PC-3 (cell line): ENCODE data around the gene PSTK. TPM values are rescaled to one million over a fixed set of nuclear protein-coding genes. Genes with fewer than 3 reads are reported as not detected.

ENCODE experiments used
- ATAC-seq: fragments of 200-7000 bp; cut with Tn5 transposase; 2 replicates; pipeline ENCODE4 v1.9.1; 2020; ENCODE audit warnings: mild to moderate bottlenecking, moderate library complexity
- BruUV-seq: library from RNA; stranded (reverse); fragments of 400-500 nt; replicated peaks from 2 replicates; lab custom pipeline; 2021; lab: Mats Ljungman, UMichigan
- CTCF ChIA-PET: fragments of 300-600 bp; sonication (Branson Sonifier 250); formaldehyde crosslinking; loops from one replicate; lab custom pipeline; 2022; ENCODE audit warnings: antibody characterized with exemption; lab: Charles Lee
- POLR2A ChIA-PET: fragments of 300-600 bp; sonication (Branson Sonifier 250); formaldehyde crosslinking; loops from one replicate; lab custom pipeline; 2022; ENCODE audit warnings: antibody characterized with exemption; ENCODE audit not compliant: unreplicated experiment; lab: Charles Lee
- DNase-seq: peaks from one replicate; pipeline ENCODE4 v3.0.0-alpha.2; 2015
- H2AFZ ChIP-seq: fragments of 300-600 bp; sonication (generic); 2 replicates; pipeline ENCODE4 v1.6.0; 2016; ENCODE audit warnings: antibody characterized with exemption, low read length
- H3F3A ChIP-seq: fragments of 300-600 bp; sonication (generic); one replicate; pipeline ENCODE4 v1.6.0; 2017; ENCODE audit warnings: antibody characterized with exemption, low read length, control low read depth, mild to moderate bottlenecking; ENCODE audit not compliant: unreplicated experiment
- H3K27ac ChIP-seq: fragments of 300-600 bp; sonication (generic); 2 replicates; pipeline ENCODE4 v1.5.1; 2016; ENCODE audit warnings: mild to moderate bottlenecking, low read length
- H3K27me3 ChIP-seq: fragments of 300-600 bp; sonication (generic); 2 replicates; pipeline ENCODE4 v1.6.1; 2016; ENCODE audit warnings: low read length, mixed read lengths
- H3K36me3 ChIP-seq: fragments of 300-600 bp; sonication (generic); 2 replicates; pipeline ENCODE4 v1.6.1; 2016; ENCODE audit warnings: low read depth, mixed run types, low read length, mixed read lengths
- H3K4me1 ChIP-seq: fragments of 300-600 bp; sonication (generic); 2 replicates; pipeline ENCODE4 v1.5.1; 2016; ENCODE audit warnings: low read length; ENCODE audit not compliant: insufficient read depth
- H3K4me2 ChIP-seq: fragments of 300-600 bp; sonication (generic); 2 replicates; pipeline ENCODE4 v1.6.0; 2016; ENCODE audit warnings: low read length
- H3K4me3 ChIP-seq: fragments of 300-600 bp; sonication (generic); 2 replicates; pipeline ENCODE4 v1.5.1; 2016; ENCODE audit warnings: mild to moderate bottlenecking, low read length, mixed read lengths
- H3K79me2 ChIP-seq: fragments of 300-600 bp; sonication (generic); 2 replicates; pipeline ENCODE4 v1.6.1; 2017; ENCODE audit warnings: low read length, mixed read lengths
- H3K9ac ChIP-seq: fragments of 300-600 bp; sonication (generic); 2 replicates; pipeline ENCODE4 v1.6.0; 2016; ENCODE audit warnings: mild to moderate bottlenecking, low read length
- H3K9me2 ChIP-seq: fragments of 300-600 bp; sonication (generic); replicated peaks from 2 replicates; pipeline ENCODE4 v1.6.1; 2016; ENCODE audit warnings: mixed run types, low read length, mixed read lengths
- H3K9me3 ChIP-seq: fragments of 300-600 bp; sonication (generic); 2 replicates; pipeline ENCODE4 v1.6.1; 2016; ENCODE audit warnings: low read length, mixed read lengths
- H4K20me1 ChIP-seq: fragments of 300-600 bp; sonication (generic); 2 replicates; pipeline ENCODE4 v1.6.1; 2016; ENCODE audit warnings: low read length, mixed read lengths
- CTCF ChIP-seq: fragments of 300-600 bp; sonication (generic); conservative IDR thresholded peaks from 2 replicates; pipeline ENCODE4 v1.5.1; 2017; ENCODE audit warnings: antibody characterized with exemption, low read depth, mild to moderate bottlenecking, low read length
- EZH2 ChIP-seq: fragments of 300-600 bp; sonication (generic); IDR thresholded peaks from one replicate; pipeline ENCODE4 v1.6.1; 2017; ENCODE audit warnings: antibody characterized with exemption, mild to moderate bottlenecking, low read length; ENCODE audit not compliant: unreplicated experiment
- EZH2phosphoT487 ChIP-seq: fragments of 300-600 bp; sonication (generic); IDR thresholded peaks from 2 replicates; pipeline ENCODE4 v1.6.1; 2018; ENCODE audit warnings: mild to moderate bottlenecking, antibody characterized with exemption, low read length, borderline replicate concordance
- intact Hi-C: fragments of 100-400 bp; cut with micrococcal nuclease; formaldehyde crosslinking; loops from 2 replicates; pipeline ENCODE4 v1.9.0; 2023
- total RNA-seq: library from RNA; depleted of rRNA; stranded (reverse); fragments of >200 nt; gene quantifications from 2 replicates; pipeline ENCODE4 v1.2.3, GENCODE V29; 2014

The PSTK gene
- total RNA-seq, 1 experiment from 2014 or later, result 2.6 TPM

GRCh38 chr10:122986335-122986734 lies 6.1 kb downstream of the PSTK start:
- Histone ChIP-seq H2AFZ (no peak overlapping the region), H3K4me2 (no peak overlapping the region), H3F3A (no peaks in the 10 kb centered on the region), H3K27ac (no peak overlapping the region), H3K4me1 (peaks cover 5% of the 10 kb centered on the region; the same call in 1 of the 2 replicates), H3K27me3 (no peaks in the 10 kb centered on the region), H3K9me3 (no peaks in the 10 kb centered on the region), H3K9me2 (no peaks in the 10 kb centered on the region), H4K20me1 (no peaks in the 10 kb centered on the region), H3K9ac (no peak overlapping the region), H3K79me2 (no peaks in the 10 kb centered on the region), H3K36me3 (no peaks in the 10 kb centered on the region), H3K4me3 (no peak overlapping the region)
- ChIA-PET POLR2A (no interaction called here), CTCF (no interaction called here)
- peak; percentile 76 for ATAC-seq
- DNase-seq, result peak; percentile 13
- intact Hi-C loops, result no loop called here
- no TSS peak for BruUV-seq
- TF ChIP-seq EZH2phosphoT487, result no peak
- no peak for TF ChIP-seq EZH2
- no peak for TF ChIP-seq CTCF

- CTCF ChIA-PET, result no interaction called here
- H3K36me3 ChIP-seq, result no peaks in the 10 kb centered on the region
- H3K9me2 ChIP-seq, result no peaks in the 10 kb centered on the region
- H3K9me3 ChIP-seq, result no peaks in the 10 kb centered on the region
- no peak for DNase-seq
- no peak for TF ChIP-seq CTCF
- no peak for TF ChIP-seq EZH2
- no peak for TF ChIP-seq EZH2phosphoT487
- POLR2A ChIA-PET, result no interaction called here
- H3K4me1 ChIP-seq, result peaks cover 5% of the 10 kb centered on the region; the same call in 1 of the 2 replicates
- no peak overlapping the region for H2AFZ ChIP-seq
- no peaks in the 10 kb centered on the region for H4K20me1 ChIP-seq
- H3K27ac ChIP-seq, result no peak overlapping the region
- H3K27me3 ChIP-seq, result no peaks in the 10 kb centered on the region
- H3K79me2 ChIP-seq, result no peaks in the 10 kb centered on the region
- no peak overlapping the region for H3K4me3 ChIP-seq
- no TSS peak for BruUV-seq
- ATAC-seq, result no peak
- no peak overlapping the region for H3K9ac ChIP-seq
- no peak overlapping the region for H3K4me2 ChIP-seq
- no peaks in the 10 kb centered on the region for H3F3A ChIP-seq
- intact Hi-C loops, result no loop called here
Measured at GRCh38 chr10:122988501-122988900, 8.3 kb downstream of the PSTK start.

- ATAC-seq, result peak; percentile 81
- H3K36me3 ChIP-seq, result no peaks in the 10 kb centered on the region
- H3K4me2 ChIP-seq, result no peak overlapping the region
- no peaks in the 10 kb centered on the region for H3K79me2 ChIP-seq
- intact Hi-C loops, result no loop called here
- H3K27ac ChIP-seq, result no peak overlapping the region
- no peak overlapping the region for H3K4me3 ChIP-seq
- no peaks in the 10 kb centered on the region for H3F3A ChIP-seq
- no peaks in the 10 kb centered on the region for H3K9me2 ChIP-seq
- ChIA-PET CTCF (no interaction called here), POLR2A (no interaction called here)
- no peaks in the 10 kb centered on the region for H3K27me3 ChIP-seq
- no peak overlapping the region for H3K9ac ChIP-seq
- TF ChIP-seq CTCF, result no peak
- no peak for DNase-seq
- H4K20me1 ChIP-seq, result no peaks in the 10 kb centered on the region
- no TSS peak for BruUV-seq
- H2AFZ ChIP-seq, result no peak overlapping the region
- no peaks in the 10 kb centered on the region for H3K9me3 ChIP-seq
- peaks cover 5% of the 10 kb centered on the region; the same call in 1 of the 2 replicates for H3K4me1 ChIP-seq
Measured at GRCh38 chr10:122990278-122990677, 10.1 kb downstream of the PSTK start.
